NCI-H146 treated with DMSO at 0.1 percent for 48 hours (cell line): ENCODE results near the gene SBSN.

Experiments
- DNase-seq: peaks from one replicate; lab custom pipeline; 2025; ENCODE audit not compliant: unreplicated experiment; lab: John Stamatoyannopoulos, UW

Gene SBSN

DNA sequence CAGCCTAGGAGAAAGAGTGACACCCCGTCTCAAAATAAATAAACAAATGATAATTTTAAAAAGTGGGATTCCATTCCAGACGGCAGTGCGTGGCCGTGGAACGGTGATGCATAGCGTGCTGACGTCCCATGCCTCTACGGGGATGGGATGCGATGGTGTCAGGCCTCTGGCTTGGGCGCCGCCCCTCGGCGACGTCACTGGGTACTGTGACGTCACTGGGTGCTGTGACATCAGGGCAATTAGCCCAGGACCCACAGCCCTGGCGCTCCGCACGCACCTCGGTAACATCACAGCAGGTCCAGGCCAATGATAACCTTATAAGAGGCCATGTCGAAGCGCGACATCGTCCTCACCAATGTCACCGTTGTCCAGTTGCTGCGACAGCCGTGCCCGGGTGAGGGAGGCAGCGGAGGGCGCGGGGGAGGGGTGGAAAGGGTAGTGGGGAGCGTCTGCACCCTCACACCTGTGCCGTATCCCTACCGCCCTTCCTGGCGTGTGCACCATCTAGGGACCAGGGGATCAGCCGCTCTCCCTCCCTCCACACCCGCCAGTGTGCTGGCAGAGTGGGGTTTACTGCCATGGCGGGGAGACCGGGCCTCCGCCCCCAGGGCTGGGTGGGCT is 5.2 kb upstream of the SBSN start, which contains the start of gene GAPDHS:
Gene GAPDHS (plus strand): TSS at position 256 of the 621 bp plus-strand sequence. CDS start 72 bp downstream, at position 328.
- no peak for DNase-seq

DNA sequence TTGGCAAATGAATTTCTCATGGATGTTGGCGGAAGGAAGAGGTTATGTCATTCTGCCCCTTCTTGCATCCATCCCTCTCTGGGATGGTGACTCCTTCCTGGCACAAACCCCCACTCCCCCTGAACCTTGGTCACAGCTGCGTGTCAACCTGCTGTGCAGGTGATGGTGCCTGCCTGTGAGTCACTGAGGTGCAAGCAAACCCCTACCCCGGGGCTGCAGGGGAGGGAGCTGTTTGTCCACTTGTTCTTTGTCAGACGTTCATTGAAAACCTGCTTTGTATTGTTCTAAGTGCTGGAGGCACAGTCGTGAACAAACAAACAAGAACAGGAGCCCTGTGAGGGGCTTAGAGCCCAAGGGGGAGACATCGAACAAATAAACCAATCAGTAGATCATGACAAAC is 3.2 kb upstream of the SBSN start:
- peak; percentile 59 for DNase-seq

DNA sequence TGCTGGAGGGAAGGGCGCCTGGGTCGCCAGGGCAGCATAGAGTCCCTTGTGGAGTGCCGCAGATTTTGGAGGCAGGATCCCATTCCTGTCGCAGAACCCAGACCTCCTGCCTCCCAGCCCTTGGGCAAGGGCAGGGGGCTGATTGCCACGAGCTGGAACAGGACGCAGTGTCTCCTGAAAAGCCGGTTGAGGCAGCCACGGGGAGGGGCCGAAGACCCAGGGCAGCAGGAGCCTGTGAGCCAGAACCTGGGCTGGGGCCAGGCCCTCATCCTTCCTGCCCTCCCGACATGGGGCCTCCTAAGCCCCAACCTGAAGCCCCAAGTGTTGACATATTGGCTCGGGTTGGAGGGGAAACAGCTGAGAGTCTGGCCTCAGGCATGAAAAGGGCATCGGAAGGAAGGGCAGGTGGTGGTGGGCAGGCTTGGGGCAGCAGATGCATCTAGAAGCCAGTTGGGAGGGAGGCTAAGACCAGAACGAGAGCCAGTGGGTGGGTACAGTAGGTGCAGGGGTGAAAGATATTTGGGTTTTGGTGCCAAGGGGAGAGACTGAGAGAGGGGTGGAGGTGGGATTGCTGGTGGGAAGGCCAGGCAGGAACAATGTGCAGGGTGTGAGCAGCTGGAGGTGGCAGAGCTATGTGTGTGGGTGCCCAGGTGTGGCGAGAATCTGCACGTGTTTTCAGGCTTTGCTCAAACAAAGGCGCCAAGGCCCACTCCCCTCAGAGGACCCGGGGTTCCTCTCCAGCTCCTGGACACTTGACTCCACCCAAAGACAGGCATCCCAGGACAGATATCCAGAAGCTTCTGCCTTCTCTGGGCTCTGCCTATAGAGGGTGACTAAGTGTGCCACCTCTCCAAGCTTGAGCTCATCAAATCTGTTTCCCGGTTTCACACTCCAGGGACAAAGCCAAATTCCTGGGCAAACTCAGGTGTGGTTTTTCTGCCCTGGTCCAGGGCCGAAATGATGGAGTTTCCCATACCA is 1.4 kb upstream of the SBSN start:
- DNase-seq = peak; percentile 11

DNA sequence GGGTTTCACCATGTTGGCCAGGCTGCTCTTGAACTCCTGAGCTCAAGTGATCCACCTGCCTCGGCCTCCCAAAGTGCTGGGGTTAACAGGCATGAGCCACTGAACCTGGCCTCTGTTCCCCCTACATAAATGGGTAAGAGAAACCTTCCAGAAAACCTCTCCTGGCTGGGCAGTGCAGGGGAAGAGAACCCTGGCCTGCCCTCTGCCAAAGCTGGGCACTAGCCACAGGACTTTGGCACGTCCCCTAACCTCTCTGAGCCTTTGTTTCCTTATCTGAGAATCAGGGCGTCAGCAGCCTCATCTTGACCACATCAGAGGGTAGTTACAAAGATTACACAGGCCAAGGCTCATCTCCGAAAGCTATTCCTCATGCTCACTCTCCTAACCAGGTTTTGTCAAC is 2.2 kb downstream of the SBSN start:
- no peak for DNase-seq

DNA sequence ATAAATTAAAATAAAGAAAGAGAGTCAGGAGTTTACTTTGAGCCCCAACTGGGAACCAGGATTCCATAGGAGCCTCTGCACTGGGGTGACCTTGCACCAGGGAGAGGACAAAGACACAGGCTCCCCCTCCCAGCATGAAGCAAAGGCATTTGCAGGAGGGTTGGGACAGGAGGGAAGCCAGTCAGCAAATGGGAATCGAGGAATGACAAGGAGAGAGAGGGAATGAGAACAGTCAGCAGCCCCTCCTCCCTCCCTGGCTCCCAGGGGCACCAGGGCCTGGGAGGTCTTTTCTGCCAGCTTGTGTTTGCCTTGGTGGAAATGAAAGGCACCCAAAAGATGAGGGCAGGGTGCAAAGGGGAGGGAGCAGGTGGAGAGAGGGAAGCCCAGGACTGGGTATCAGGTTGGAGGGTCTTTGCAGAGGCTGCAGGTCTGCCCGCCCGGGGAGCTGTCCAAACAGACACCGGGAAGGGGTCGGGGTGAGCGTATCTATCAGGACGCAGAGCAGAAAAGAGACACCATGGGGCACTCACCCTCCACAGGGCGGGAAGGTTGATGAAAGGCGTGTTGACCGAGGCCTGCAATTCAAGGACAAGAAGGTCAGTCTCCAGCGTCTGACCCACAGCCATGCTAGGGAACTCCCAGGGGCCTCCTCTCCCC is 3.8 kb downstream of the SBSN start:
- no peak for DNase-seq

DNA sequence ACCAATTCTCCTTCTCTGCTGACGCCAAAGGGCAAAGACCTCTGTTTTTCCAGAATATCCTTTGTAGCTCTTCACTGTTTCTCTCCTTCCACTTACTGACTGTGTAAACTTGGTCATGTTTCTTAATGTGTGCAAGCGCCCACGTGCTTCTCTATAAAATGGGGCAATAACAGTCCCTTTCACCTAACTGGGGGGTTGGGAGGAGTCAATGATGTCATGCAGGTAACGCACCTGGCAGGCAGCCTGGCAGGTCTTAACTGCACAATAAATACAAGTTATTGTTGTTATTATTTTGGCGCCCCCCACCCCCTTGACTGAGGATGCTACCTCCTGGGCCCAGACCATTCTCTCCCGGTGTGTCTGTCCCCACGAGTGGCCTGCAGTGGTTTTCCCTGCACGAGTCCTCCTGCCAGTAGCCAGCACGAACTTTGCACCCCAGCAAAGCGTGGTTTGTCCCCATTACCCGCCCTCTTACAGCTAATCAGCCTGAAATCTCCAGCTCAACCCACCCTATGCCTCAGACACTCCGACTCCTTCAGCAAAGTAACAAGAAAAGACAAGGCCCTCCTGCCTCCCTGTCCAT is 5.3 kb downstream of the SBSN start:
- no peak for DNase-seq

DNA sequence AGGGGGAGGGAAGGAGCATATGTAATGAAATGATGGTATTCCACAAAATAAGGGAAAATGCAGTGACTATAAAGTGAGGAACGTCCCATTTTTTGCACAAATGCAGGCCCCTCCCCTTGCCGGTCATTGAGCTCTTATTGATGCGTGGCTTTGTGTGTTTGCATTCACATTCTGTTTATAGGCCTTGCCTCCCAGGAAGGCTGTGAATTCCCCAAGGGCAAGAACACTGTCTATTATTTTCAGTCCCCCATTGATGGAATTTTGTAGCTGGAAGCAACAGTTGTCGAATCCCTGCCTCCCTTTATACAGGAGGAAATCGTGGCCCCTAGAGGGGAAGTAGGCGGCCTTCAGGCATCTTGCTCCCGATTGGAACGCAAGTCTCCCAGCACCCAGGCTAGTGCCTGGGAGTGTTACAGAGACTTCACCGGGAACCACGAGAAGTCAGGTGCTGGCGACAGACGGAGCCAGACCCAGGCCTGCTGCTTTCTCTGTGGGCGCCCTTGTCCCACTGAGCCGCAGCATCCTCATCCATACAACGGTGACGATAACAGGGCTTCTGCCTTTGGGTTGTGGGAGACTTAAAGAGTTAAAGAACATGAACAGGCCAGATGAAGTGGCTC is 6.9 kb downstream of the SBSN start:
- no peak for DNase-seq

DNA sequence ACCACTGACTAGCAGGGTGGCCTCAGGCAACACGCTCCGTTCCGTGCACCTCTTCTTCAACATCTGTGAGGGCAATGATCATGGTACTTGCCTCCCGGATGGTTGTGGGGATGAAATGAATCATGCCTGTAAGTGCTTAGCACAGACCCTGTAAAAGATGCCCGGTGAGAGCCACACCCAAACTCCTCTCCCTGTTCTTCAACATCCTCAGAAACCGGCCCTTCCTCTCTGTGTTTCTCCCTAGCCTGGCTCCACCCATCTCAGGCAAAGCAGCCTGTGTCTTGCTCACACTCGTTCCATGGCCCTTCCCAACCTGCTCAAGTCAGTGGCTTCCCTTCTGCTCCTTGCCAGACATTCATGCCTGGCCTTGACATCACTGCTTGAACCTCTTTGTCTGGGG is 8.8 kb downstream of the SBSN start:
- no peak for DNase-seq

DNA sequence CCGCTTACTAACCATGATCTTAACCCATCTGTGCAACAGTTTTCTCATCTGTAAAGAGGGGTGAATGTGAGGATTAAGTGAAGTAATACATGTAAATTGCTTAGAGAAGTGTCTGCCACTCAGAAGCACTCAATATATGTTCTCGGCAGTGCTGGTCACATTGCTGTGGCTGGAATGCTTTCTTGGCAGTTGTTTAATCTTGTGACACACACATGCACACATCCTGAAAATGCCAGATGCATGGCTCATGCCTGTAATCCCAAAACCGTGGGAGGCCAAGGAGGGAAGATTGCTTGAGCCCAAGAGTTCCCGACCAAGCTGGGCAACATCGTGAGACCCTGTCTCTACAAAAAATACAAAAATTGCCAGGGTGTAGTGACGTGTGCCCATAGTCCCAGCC is 9.8 kb downstream of the SBSN start:
- no peak for DNase-seq

DNA sequence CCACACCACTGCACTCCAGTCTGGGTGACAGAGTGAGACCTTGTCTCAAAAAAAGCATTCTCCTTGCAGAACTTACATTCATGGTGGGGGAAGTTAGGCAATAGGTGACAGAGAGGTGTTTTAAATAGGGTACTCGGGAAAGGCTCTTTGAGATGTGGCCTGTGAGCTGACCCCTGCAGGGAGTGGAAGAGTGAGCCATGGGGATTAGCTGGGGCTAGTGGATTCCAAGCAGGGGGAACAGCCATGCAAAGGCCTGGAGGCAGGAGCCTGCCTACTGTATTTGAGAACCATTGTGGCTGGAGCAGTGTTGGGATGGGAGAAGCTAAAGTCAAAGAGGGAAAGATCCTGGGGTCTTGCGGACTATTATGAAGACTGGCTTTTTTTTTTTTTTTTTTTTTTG is 10.8 kb downstream of the SBSN start:
- DNase-seq = no peak

DNA sequence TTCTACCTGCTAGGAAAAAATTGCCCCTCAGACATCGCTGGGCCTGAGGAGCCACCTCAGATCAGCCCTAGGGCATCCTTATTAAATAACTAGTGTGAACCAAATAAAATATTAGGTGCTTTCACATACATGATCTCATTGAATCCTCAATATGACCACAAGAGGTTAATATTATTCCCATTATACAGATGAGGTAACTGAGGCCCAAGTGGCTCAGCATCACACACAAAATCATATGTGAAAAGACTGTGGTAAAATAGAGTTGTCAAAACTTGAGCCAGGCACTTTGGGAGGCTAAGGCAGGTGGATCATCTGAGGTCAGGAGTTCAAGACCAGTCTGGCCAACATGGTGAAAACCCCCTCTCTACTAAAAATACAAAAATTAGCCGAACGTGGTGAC is 11.8 kb downstream of the SBSN start:
- DNase-seq = no peak

DNA sequence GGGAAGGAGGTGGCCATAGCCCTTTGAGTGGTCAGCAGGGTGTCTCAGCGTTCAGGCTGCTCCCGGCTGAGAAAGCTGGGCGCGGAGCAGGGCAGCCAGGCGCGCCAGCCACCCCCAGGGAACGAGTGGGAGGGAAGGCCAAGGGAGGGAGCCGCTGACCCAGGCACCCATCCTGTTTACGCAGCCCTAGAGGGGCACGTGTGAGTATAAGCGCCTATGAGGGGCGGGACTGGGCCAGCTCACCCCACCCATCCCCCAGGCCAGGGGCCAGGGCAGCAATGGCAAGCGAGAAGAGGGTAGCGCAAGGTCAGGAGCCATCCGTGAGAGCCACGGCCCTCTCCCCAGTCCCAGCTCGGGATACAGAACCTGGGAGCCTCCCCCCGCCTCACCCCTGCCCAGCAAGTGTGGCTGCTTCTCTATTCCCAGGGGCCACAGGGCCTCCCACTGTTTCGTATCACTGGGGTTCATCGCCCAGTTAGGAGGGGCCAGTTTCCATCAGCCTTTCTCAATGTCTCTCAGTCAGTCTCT is 13.8 kb downstream of the SBSN start:
- DNase-seq = no peak

DNA sequence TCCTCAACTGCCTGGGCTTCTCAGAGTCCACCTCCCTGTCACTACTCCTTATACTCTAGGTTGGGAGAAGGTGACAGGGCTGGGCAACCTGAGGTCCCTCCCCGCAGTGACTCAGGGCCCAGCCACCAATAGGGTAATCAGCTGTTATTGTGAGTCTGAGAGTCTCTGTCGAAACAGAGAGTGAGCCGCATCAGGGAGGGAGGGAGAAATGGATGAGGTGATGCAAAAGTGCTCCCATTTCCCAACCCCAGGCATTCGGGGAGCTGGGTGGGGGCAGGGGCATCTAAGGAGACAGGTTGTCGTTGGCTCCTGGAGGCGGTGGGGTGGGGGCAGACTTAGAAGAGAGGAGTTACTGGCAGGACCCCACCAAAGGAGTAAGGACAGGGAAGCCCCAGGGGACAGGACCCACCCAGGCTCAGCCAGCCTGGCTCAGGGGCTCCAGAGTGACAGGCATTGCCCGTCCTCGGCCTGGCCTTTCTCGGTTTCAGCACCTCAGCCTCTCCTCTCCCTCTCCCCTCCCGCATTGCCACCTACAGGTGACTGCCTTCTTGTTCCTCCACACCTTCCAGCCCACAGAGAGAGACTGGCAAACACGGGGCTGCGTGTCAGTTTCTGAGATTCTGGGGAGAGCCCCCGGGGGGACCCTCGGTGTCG is 14.4 kb downstream of the SBSN start, which contains the start of gene DMKN:
Gene DMKN (minus strand): TSS at position 22 of the 654 bp plus-strand sequence. CDS start 174 bp downstream, outside the sequence.
- no peak for DNase-seq

DNA sequence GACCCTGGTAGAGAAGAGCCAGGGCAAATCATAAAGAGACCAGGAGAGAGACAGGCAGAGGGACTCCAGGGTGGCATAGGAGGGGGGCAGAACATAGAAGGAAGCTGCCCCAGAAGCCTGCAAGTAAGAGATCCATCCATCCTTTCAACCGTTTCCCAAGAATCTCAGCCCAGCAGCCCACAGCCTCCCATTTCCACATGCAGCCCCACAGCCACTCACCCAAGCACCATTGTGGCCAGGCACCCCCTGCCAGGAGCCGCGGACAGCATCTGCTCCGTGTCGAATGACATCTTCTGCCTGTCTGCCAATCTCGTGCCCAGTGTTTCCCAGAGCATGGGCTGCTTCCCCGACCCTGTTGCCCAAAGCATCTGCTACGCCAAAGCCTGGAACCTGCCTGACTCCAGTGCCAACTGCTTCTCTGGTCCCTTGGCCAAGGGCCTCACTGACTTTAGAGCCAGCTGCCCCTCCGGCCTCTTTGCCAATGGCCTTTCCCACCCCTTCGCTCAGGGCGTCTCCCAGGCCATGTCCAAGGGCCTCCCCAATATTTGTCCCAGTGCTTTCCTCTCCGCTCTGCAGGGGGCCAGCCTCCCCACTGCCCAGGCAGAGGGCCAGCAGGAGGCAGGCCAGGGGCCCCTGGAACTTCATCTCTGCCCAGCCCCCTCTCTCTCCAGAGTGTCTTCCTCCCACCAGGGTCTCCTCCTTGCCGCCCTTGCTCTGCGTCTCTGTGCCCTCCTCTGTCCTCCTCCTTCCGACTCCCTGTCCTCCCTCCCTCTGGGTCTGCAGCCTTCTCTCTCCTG is 15.1 kb downstream of the SBSN start:
- no peak for DNase-seq

DNA sequence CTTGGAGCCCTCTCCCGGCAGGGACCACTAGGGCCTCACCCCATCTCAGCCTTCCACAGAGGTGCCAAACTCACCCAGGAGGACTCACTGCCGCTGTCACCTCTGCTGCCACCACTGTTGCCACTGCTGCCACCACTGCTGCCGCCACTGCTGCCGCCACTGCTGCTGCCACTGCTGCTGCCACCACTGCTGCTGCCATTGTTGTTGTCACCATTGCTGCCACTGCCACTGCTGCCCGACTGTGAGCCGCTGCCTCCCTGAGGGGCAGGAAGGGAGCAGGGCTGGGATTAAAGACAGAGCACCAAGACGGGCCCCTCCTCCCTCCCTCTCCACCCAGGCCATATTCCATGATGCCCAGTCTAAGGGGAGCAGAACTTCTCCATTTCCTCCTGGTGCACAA is 16.8 kb downstream of the SBSN start:
- DNase-seq = no peak

DNA sequence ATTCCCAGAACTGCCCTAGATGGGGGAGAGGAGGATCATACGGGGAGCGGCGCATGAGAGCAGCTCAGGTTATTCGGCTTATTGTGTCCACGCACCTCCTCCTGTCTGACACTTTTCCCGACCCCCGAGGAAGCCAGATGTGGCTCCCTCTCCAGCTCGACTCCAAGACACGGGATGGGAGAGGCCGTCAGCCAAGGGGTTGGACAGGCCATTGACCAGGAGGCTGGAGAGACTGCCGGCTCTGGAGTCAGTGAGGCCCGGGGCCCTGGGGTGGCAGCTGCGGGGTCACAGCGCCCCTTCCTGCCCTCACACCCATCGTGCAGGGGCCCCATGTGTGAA is 17.5 kb downstream of the SBSN start:
- DNase-seq = no peak

DNA sequence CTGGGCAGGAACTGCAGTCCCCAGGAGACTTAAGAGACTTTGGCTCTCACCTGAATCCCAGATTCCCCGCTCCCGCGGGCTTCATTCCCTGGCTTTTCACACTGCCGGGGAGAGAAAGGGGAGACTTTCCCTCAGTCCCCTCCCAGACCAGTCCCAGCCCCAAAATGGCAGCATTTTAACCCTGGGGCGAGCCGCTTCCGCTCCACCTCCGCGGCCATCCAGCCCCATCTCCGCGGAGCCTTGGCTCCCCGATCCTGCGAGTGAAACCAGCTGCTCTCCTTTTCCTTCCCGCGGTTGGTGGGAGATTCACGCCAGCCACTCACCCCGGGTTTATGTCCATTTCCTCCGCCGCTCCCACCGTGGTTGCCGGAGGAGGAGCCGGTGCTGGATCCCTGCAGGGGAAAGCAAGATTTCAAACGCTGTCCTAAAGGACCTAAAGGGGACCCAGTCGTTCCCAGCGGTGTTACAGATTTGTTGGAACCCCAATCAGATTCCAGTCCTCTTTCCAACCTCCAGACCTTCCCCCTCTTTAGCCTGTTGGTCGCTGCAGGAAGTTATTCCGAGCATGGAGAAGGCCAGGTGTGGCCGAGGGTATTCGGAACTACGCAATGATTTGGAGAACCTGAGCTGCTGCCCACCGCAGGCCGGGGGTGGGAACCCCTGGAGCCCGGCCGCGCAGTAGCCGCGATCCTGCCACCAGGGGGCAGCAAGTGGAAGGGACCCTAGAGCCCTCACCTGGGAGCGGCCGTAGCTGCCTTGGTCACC is 18.1 kb downstream of the SBSN start:
- peak; percentile 51 for DNase-seq

DNA sequence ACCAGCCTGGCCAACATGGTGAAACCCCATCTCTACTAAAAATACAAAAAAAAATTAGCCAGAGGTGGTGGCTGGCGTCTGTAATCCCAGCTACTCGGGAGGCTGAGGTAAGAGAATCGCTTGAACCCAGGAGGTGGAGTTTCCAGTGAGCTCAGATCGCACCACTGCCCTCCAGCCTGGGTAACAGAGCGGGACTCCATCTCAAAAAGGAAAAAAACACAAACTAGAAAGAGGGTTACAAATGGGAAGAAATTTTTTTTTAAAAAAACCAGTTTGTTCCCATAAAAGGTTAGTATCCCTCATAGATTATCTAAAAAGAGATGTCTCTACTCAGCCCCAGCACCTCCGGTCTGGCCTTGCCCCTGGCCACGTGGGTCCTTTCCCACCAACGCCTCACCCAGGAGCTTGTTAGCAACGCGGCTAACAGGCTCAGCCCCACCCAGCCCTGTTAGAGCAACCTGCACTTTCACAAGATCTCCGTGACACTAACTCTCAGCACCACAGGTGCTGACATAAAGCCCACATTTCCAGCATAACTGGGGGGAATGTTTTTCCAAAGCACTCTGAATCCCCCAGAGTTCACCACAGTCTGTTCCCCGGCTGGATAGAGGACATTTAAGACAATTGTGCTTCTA is 19.0 kb downstream of the SBSN start:
- DNase-seq = no peak
